IMR-90 (cell line): Measurements from ENCODE around the gene AASS. TPM values are rescaled to one million over a fixed set of nuclear protein-coding genes. Genes with fewer than 3 reads are reported as not detected.

ENCODE experiments used
- ATAC-seq: fragments of 200-7000 bp; cut with Tn5 transposase; 2 replicates; pipeline ENCODE4 v1.9.1; 2020; ENCODE audit warnings: low read depth, mild to moderate bottlenecking, moderate library complexity
- BruUV-seq: library from RNA; stranded (reverse); fragments of 400-500 nt; replicated peaks from 2 replicates; lab custom pipeline; 2021; lab: Mats Ljungman, UMichigan
- CTCF ChIA-PET: fragments of 300-600 bp; formaldehyde crosslinking; extraction: SDS; loops from one replicate; lab custom pipeline; 2021; ENCODE audit warnings: antibody characterized with exemption; lab: Yijun Ruan, JAX
- POLR2A ChIA-PET: fragments of 300-600 bp; sonication (Branson Sonifier 250); formaldehyde crosslinking; loops from one replicate; lab custom pipeline; 2022; ENCODE audit warnings: antibody characterized with exemption; ENCODE audit not compliant: unreplicated experiment; lab: Charles Lee
- DNase-seq: peaks from one replicate; pipeline ENCODE4 v3.0.0; 2013
- H2AFZ ChIP-seq: replicated peaks from 2 replicates; pipeline ENCODE3; 2013; ENCODE audit warnings: low read length, mild to moderate bottlenecking; ENCODE audit not compliant: poor library complexity
- H2AK5ac ChIP-seq: 2 replicates; pipeline ENCODE4 v1.6.1; 2013; ENCODE audit warnings: low read depth, low read length, inconsistent platforms
- H2AK9ac ChIP-seq: replicated peaks from 2 replicates; pipeline ENCODE3; 2013; ENCODE audit warnings: mild to moderate bottlenecking, low read depth, low read length, moderate library complexity; ENCODE audit not compliant: poor library complexity
- H2BK120ac ChIP-seq: 2 replicates; pipeline ENCODE4 v1.6.1; 2013; ENCODE audit warnings: low read depth, low read length, inconsistent platforms
- H2BK15ac ChIP-seq: 3 replicates; pipeline ENCODE4 v1.6.1; 2013; ENCODE audit warnings: low read depth, low read length, inconsistent platforms
- H2BK20ac ChIP-seq: 2 replicates; pipeline ENCODE4 v1.6.1; 2013; ENCODE audit warnings: low read depth, mild to moderate bottlenecking, inconsistent platforms, low read length, moderate library complexity
- H2BK5ac ChIP-seq: 2 replicates; pipeline ENCODE4 v1.6.1; 2013; ENCODE audit warnings: mild to moderate bottlenecking, low read depth, low read length, inconsistent platforms; ENCODE audit not compliant: poor library complexity, severe bottlenecking
- H3K14ac ChIP-seq: replicated peaks from 2 replicates; pipeline ENCODE4 v1.6.1; 2013; ENCODE audit warnings: low read depth, low read length, inconsistent platforms
- H3K18ac ChIP-seq: 2 replicates; pipeline ENCODE4 v1.6.1; 2013; ENCODE audit warnings: low read depth, low read length, control low read depth
- H3K23ac ChIP-seq: 2 replicates; pipeline ENCODE4 v1.6.1; 2013; ENCODE audit warnings: low read depth, low read length, inconsistent platforms
- H3K27ac ChIP-seq: 2 replicates; pipeline ENCODE4 v1.5.1; 2013; ENCODE audit warnings: mild to moderate bottlenecking, control low read depth, low read length; ENCODE audit not compliant: insufficient read depth
- H3K27me3 ChIP-seq: 2 replicates; pipeline ENCODE4 v1.6.1; 2013; ENCODE audit warnings: low read length; ENCODE audit not compliant: control insufficient read depth, insufficient read depth
- H3K36me3 ChIP-seq: 2 replicates; pipeline ENCODE4 v1.6.1; 2013; ENCODE audit warnings: low read length, mixed read lengths; ENCODE audit not compliant: control insufficient read depth, insufficient read depth
- H3K4ac ChIP-seq: 2 replicates; pipeline ENCODE4 v1.6.1; 2013; ENCODE audit warnings: low read depth, low read length, inconsistent platforms
- H3K4me1 ChIP-seq: 2 replicates; pipeline ENCODE4 v1.6.1; 2013; ENCODE audit warnings: low read length, mixed read lengths; ENCODE audit not compliant: control insufficient read depth, insufficient read depth
- H3K4me2 ChIP-seq: 2 replicates; pipeline ENCODE4 v1.6.1; 2013; ENCODE audit warnings: low read depth, mild to moderate bottlenecking, control low read depth, low read length, moderate library complexity
- H3K4me3 ChIP-seq: 2 replicates; pipeline ENCODE4 v1.5.1; 2013; ENCODE audit warnings: low read depth, mild to moderate bottlenecking, control low read depth, low read length, moderate library complexity; ENCODE audit not compliant: insufficient read depth
- H3K56ac ChIP-seq: 2 replicates; pipeline ENCODE4 v1.6.1; 2013; ENCODE audit warnings: low read length, inconsistent platforms; ENCODE audit not compliant: insufficient read depth; ENCODE audit errors: extremely low read depth
- H3K79me1 ChIP-seq, 2 experiments: 2 replicates each; pipeline ENCODE4 v1.6.1; 2013; ENCODE audit warnings: low read length in 2 of 2, inconsistent platforms in 1 of 2, low read depth in 1 of 2
- H3K9ac ChIP-seq: 2 replicates; pipeline ENCODE4 v1.6.1; 2013; ENCODE audit warnings: low read depth, low read length, control low read depth
- H3K9me1 ChIP-seq: 2 replicates; pipeline ENCODE4 v1.6.1; 2013; ENCODE audit warnings: low read length, inconsistent platforms; ENCODE audit not compliant: insufficient read depth
- H3K9me3 ChIP-seq: 2 replicates; pipeline ENCODE4 v1.6.1; 2013; ENCODE audit warnings: low read length; ENCODE audit not compliant: control insufficient read depth, insufficient read depth
- H4K20me1 ChIP-seq: 2 replicates; pipeline ENCODE4 v1.6.1; 2013; ENCODE audit warnings: low read length, inconsistent platforms; ENCODE audit not compliant: insufficient read depth
- H4K5ac ChIP-seq: 2 replicates; pipeline ENCODE4 v1.6.1; 2013; ENCODE audit warnings: mild to moderate bottlenecking, low read depth, low read length, control low read depth
- H4K8ac ChIP-seq, 2 experiments: 2 replicates each; pipeline ENCODE4 v1.6.1; 2013; ENCODE audit warnings: low read depth in 2 of 2, low read length in 2 of 2, control low read depth in 1 of 2, inconsistent platforms in 1 of 2
- H4K91ac ChIP-seq: 2 replicates; pipeline ENCODE4 v1.6.1; 2013; ENCODE audit warnings: low read depth, low read length, inconsistent platforms; ENCODE audit not compliant: insufficient read depth
- BHLHE40 ChIP-seq: fragments of 150-350 bp; IDR thresholded peaks from 2 replicates; pipeline ENCODE4 v1.6.1; 2016; ENCODE audit warnings: mild to moderate bottlenecking, low read depth, low read length
- CEBPB ChIP-seq: IDR thresholded peaks from 2 replicates; pipeline ENCODE4 v1.6.1; 2012; ENCODE audit warnings: low read depth, low read length, improper control_type of control experiment
- FOS ChIP-seq: fragments of 150-350 bp; IDR thresholded peaks from 2 replicates; pipeline ENCODE4 v1.6.1; 2016; ENCODE audit warnings: low read depth, low read length
- MAFK ChIP-seq: IDR thresholded peaks from 2 replicates; pipeline ENCODE4 v1.6.1; 2012; ENCODE audit warnings: low read depth, low read length, improper control_type of control experiment
- MAZ ChIP-seq: IDR thresholded peaks from 2 replicates; pipeline ENCODE4 v1.6.1; 2012; ENCODE audit warnings: low read depth, mild to moderate bottlenecking, low read length, improper control_type of control experiment, moderate library complexity, borderline replicate concordance
- POLR2A ChIP-seq: IDR thresholded peaks from 2 replicates; pipeline ENCODE4 v1.6.1; 2012; ENCODE audit warnings: mild to moderate bottlenecking, low read depth, low read length
- RAD21 ChIP-seq: IDR thresholded peaks from 2 replicates; pipeline ENCODE4 v1.6.1; 2012; ENCODE audit warnings: low read length, improper control_type of control experiment
- RCOR1 ChIP-seq: IDR thresholded peaks from 2 replicates; pipeline ENCODE4 v1.6.1; 2012; ENCODE audit warnings: mild to moderate bottlenecking, low read length, improper control_type of control experiment; ENCODE audit not compliant: insufficient replicate concordance
- RFX5 ChIP-seq: IDR thresholded peaks from 2 replicates; pipeline ENCODE4 v1.8.0; 2012; ENCODE audit warnings: low read depth, mild to moderate bottlenecking, low read length, moderate library complexity
- SMC3 ChIP-seq: fragments of 150-350 bp; IDR thresholded peaks from 2 replicates; pipeline ENCODE4 v1.6.1; 2016; ENCODE audit warnings: low read depth, mild to moderate bottlenecking, antibody characterized with exemption, low read length, moderate library complexity
- WGBS, 2 experiments: methylation state at CpG; one replicate each; pipeline versions ENCODE4 v1.1.5 to v1.1.7; 2013; ENCODE audit warnings: missing lambda C conversion rate in 2 of 2; ENCODE audit not compliant: insufficient read length in 1 of 2; ENCODE audit errors: extremely low coverage in 2 of 2; 5-methylcytosine and 5-hydroxymethylcytosine counted together
- dilution Hi-C: fragments of 300-500 bp; cut with HindIII; formaldehyde crosslinking; loops from one replicate; pipeline ENCODE4 v1.14.3; 2018; ENCODE audit warnings: low sequenced_read_pairs; ENCODE audit not compliant: unreplicated experiment
- in situ Hi-C: fragments of 300-500 bp; cut with MboI; formaldehyde crosslinking; loops from 3 replicates; pipeline ENCODE4 v1.14.3; 2019; ENCODE audit warnings: low sequenced_read_pairs, inconsistent platforms, mixed read lengths
- intact Hi-C: fragments of 100-400 bp; cut with micrococcal nuclease; formaldehyde crosslinking; loops from 2 replicates; pipeline ENCODE4 v1.10.0; 2022
- polyA plus RNA-seq, 3 experiments: library from polyadenylated mRNA; depleted of rRNA; stranded (reverse); fragments of >200 nt; gene quantifications; 2 replicates each; pipeline ENCODE4 v1.2.3, GENCODE V29; 2012; ENCODE audit warnings: low replicate concordance in 1 of 3
- total RNA-seq: library from RNA; depleted of rRNA; stranded (reverse); fragments of >200 nt; gene quantifications from 2 replicates; pipeline ENCODE4 v1.2.3, GENCODE V29; 2012
- TF ChIP-seq, protein P1 (sequence below): conservative IDR thresholded peaks from 2 replicates; pipeline ENCODE4 v1.5.1; 2012; ENCODE audit warnings: mild to moderate bottlenecking, low read depth, low read length, improper control_type of control experiment
- TF ChIP-seq, protein P2 (sequence below): fragments of 150-350 bp; IDR thresholded peaks from 2 replicates; pipeline ENCODE4 v1.6.1; 2017; ENCODE audit warnings: mild to moderate bottlenecking, antibody characterized with exemption, low read length, low read depth

Gene AASS
- total and polyA plus RNA-seq, 2 of the 4 experiments (the other 2 are of a cell fraction) = 6.1 to 12.9 TPM

- Histone ChIP-seq H4K5ac (no peak overlapping the region), H3K14ac (no peak overlapping the region), H3K9me1 (no peaks in the 10 kb centered on the region), H3K4ac (no peak overlapping the region), H2AK9ac (no peak overlapping the region), H3K9ac (no peak overlapping the region), H3K27me3 (no peaks in the 10 kb centered on the region), H3K4me1 (peaks cover 2% of the 10 kb centered on the region; the same call in 1 of the 2 replicates), H2BK120ac (no peak overlapping the region), H3K9me3 (no peaks in the 10 kb centered on the region), H3K36me3 (no peaks in the 10 kb centered on the region), H3K27ac (no peak overlapping the region), H2BK15ac (no peak overlapping the region), H3K4me2 (no peak overlapping the region), H3K56ac (no peak overlapping the region), H2AK5ac (no peak overlapping the region), H3K4me3 (no peak overlapping the region), H3K18ac (no peak overlapping the region), H3K23ac (no peak overlapping the region), H3K79me1 (peaks cover 5 to 21% of the 10 kb centered on the region in 2 experiments), H2BK20ac (no peak overlapping the region), H4K20me1 (no peaks in the 10 kb centered on the region; the same call in 1 of the 2 replicates), H4K91ac (no peak overlapping the region), H4K8ac (no peak overlapping the region), H2AFZ (no peak overlapping the region), H2BK5ac (no peak overlapping the region)
- TF ChIP-seq RAD21 (no peak), FOS (no peak), MAFK (no peak), RCOR1 (no peak), CEBPB (no peak), POLR2A (no peak), BHLHE40 (no peak), MAZ (no peak), RFX5 (no peak), SMC3 (no peak)
- TF ChIP-seq, protein P1, sequence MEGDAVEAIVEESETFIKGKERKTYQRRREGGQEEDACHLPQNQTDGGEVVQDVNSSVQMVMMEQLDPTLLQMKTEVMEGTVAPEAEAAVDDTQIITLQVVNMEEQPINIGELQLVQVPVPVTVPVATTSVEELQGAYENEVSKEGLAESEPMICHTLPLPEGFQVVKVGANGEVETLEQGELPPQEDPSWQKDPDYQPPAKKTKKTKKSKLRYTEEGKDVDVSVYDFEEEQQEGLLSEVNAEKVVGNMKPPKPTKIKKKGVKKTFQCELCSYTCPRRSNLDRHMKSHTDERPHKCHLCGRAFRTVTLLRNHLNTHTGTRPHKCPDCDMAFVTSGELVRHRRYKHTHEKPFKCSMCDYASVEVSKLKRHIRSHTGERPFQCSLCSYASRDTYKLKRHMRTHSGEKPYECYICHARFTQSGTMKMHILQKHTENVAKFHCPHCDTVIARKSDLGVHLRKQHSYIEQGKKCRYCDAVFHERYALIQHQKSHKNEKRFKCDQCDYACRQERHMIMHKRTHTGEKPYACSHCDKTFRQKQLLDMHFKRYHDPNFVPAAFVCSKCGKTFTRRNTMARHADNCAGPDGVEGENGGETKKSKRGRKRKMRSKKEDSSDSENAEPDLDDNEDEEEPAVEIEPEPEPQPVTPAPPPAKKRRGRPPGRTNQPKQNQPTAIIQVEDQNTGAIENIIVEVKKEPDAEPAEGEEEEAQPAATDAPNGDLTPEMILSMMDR = no peak
- TF ChIP-seq, protein P2, sequence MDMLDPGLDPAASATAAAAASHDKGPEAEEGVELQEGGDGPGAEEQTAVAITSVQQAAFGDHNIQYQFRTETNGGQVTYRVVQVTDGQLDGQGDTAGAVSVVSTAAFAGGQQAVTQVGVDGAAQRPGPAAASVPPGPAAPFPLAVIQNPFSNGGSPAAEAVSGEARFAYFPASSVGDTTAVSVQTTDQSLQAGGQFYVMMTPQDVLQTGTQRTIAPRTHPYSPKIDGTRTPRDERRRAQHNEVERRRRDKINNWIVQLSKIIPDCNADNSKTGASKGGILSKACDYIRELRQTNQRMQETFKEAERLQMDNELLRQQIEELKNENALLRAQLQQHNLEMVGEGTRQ = no peak
- dilution Hi-C loops = no loop called here
- no CpG with 5 or more reads among the region's 4 CpGs for WGBS, 2 experiments
- no peak for DNase-seq
- BruUV-seq = no TSS peak
- intact Hi-C loops = no loop called here
- no peak for ATAC-seq
- CTCF ChIA-PET = no interaction called here
- in situ Hi-C loops = no loop called here
- POLR2A ChIA-PET = no interaction called here
Observed at GRCh38 chr7:122145937-122146645, 2.0 kb upstream of the AASS start.
